H1 (cell line): Measurements from ENCODE around the gene RERG. TPM values are rescaled to one million over a fixed set of nuclear protein-coding genes. Genes with fewer than 3 reads are reported as not detected.

ENCODE experiments used
- CTCF ChIA-PET: fragments of 300-600 bp; sonication (Branson Sonifier 250); formaldehyde crosslinking; loops from one replicate; lab custom pipeline; 2021; ENCODE audit not compliant: partially characterized antibody; lab: Charles Lee
- POLR2A ChIA-PET: fragments of 300-600 bp; sonication (Branson Sonifier 250); formaldehyde crosslinking; loops from one replicate; lab custom pipeline; 2021; ENCODE audit warnings: inconsistent platforms; ENCODE audit not compliant: partially characterized antibody; lab: Charles Lee
- DNase-seq, 2 experiments: peaks; one replicate each; pipeline versions ENCODE4 v3.0.0 to v3.0.0-alpha.2; 2010 to 2022; ENCODE audit warnings: low spot score in 2 of 2, low read depth in 1 of 2, mixed read lengths in 1 of 2
- FAIRE-seq: peaks from 2 replicates; lab custom pipeline; 2011; peaks lifted over from hg19 to GRCh38; lab: Jason Lieb, UNC
- H2AFZ ChIP-seq: 2 replicates; pipeline ENCODE4 v1.8.1; 2012; ENCODE audit warnings: low read length, inconsistent platforms
- H2AK5ac ChIP-seq: 2 replicates; pipeline ENCODE4 v1.6.1; 2013; ENCODE audit warnings: low read depth, low read length
- H2BK120ac ChIP-seq: replicated peaks from 2 replicates; pipeline ENCODE3; 2013; ENCODE audit warnings: low read depth, low read length, inconsistent platforms
- H2BK12ac ChIP-seq: 2 replicates; pipeline ENCODE4 v1.6.1; 2013; ENCODE audit warnings: low read depth, low read length
- H2BK15ac ChIP-seq: 2 replicates; pipeline ENCODE4 v1.6.1; 2013; ENCODE audit warnings: low read length
- H2BK20ac ChIP-seq: 2 replicates; pipeline ENCODE4 v1.6.1; 2013; ENCODE audit warnings: low read length
- H2BK5ac ChIP-seq: 2 replicates; pipeline ENCODE4 v1.6.1; 2013; ENCODE audit warnings: low read depth, low read length
- H3K14ac ChIP-seq: 2 replicates; pipeline ENCODE4 v1.6.1; 2013; ENCODE audit warnings: inconsistent platforms; ENCODE audit not compliant: insufficient read length
- H3K18ac ChIP-seq: 2 replicates; pipeline ENCODE4 v1.6.1; 2013; ENCODE audit warnings: low read length; ENCODE audit errors: extremely low read depth
- H3K23ac ChIP-seq: 2 replicates; pipeline ENCODE4 v1.6.1; 2013; ENCODE audit warnings: inconsistent platforms; ENCODE audit not compliant: insufficient read length
- H3K23me2 ChIP-seq: 2 replicates; pipeline ENCODE4 v1.6.1; 2013; ENCODE audit warnings: low read depth, low read length
- H3K27ac ChIP-seq: 2 replicates; pipeline ENCODE4 v1.6.1; 2011; ENCODE audit warnings: low read depth, low read length, inconsistent platforms
- H3K27me3 ChIP-seq, 4 experiments: replicated peaks in 1 of 4; 1 replicate in 1 of 4; 2 replicates in 3 of 4; pipeline versions ENCODE4 v1.6.1 to v1.8.1; 2011 to 2013; ENCODE audit warnings: low read length in 3 of 4, mild to moderate bottlenecking in 3 of 4, inconsistent platforms in 2 of 4, mixed read lengths in 2 of 4, moderate library complexity in 1 of 4; ENCODE audit not compliant: control insufficient read depth in 3 of 4, insufficient read depth in 3 of 4; ENCODE audit errors: extremely low read depth in 1 of 4
- H3K36me3 ChIP-seq, 4 experiments: 2 replicates each; pipeline versions ENCODE4 v1.6.1 to v1.8.1; 2011 to 2013; ENCODE audit warnings: mild to moderate bottlenecking in 4 of 4, low read length in 3 of 4, moderate library complexity in 2 of 4, control low read depth in 1 of 4, inconsistent platforms in 1 of 4; ENCODE audit not compliant: insufficient read depth in 4 of 4, control insufficient read depth in 2 of 4
- H3K4ac ChIP-seq: replicated peaks from 2 replicates; pipeline ENCODE3; 2013; ENCODE audit warnings: low read length, low read depth, mixed read lengths, inconsistent platforms; ENCODE audit not compliant: insufficient read length
- H3K4me1 ChIP-seq, 4 experiments: replicated peaks in 1 of 4; 1 replicate in 1 of 4; 2 replicates in 3 of 4; pipeline versions ENCODE4 v1.6.1 to v1.8.1; 2011 to 2013; ENCODE audit warnings: low read length in 3 of 4, inconsistent platforms in 2 of 4, mixed read lengths in 1 of 4; ENCODE audit not compliant: insufficient read depth in 4 of 4, control insufficient read depth in 3 of 4
- H3K4me2 ChIP-seq, 2 experiments: 2 replicates each; pipeline versions ENCODE4 v1.6.1 to v1.8.1; 2011 to 2013; ENCODE audit warnings: low read depth in 2 of 2, low read length in 2 of 2, control low read depth in 1 of 2, inconsistent platforms in 1 of 2, mild to moderate bottlenecking in 1 of 2; ENCODE audit not compliant: insufficient read depth in 1 of 2
- H3K4me3 ChIP-seq, 4 experiments: fragments of 200-600, 300-600 bp in 1 of 4; sonication (generic), shearing (Covaris generic), sonication (Bioruptor Twin) in 1 of 4; 2 replicates each; pipeline versions ENCODE4 v1.5.1 to v1.8.1; 2011 to 2016; ENCODE audit warnings: low read length in 4 of 4, low read depth in 3 of 4, control low read depth in 2 of 4, inconsistent platforms in 2 of 4, mild to moderate bottlenecking in 2 of 4, mixed read lengths in 1 of 4, moderate library complexity in 1 of 4; ENCODE audit not compliant: insufficient read depth in 2 of 4; ENCODE audit errors: extremely low read depth in 1 of 4
- H3K56ac ChIP-seq: replicated peaks from 2 replicates; pipeline ENCODE3; 2013; ENCODE audit warnings: low read depth, mild to moderate bottlenecking, mixed read lengths, low read length, inconsistent platforms; ENCODE audit not compliant: insufficient read length
- H3K79me1 ChIP-seq: 2 replicates; pipeline ENCODE4 v1.6.1; 2013; ENCODE audit warnings: low read depth, low read length, control low read depth
- H3K79me2 ChIP-seq, 2 experiments: 2 replicates each; pipeline versions ENCODE4 v1.6.1 to v1.8.1; 2012 to 2013; ENCODE audit warnings: low read length in 2 of 2, mild to moderate bottlenecking in 2 of 2, inconsistent platforms in 1 of 2; ENCODE audit not compliant: insufficient read depth in 2 of 2, control insufficient read depth in 1 of 2
- H3K9ac ChIP-seq, 4 experiments: replicated peaks in 1 of 4; 1 replicate in 1 of 4; 2 replicates in 3 of 4; pipeline versions ENCODE4 v1.6.1 to v1.8.1; 2011 to 2013; ENCODE audit warnings: low read depth in 3 of 4, low read length in 3 of 4, control low read depth in 2 of 4, mild to moderate bottlenecking in 2 of 4, moderate library complexity in 2 of 4, inconsistent platforms in 1 of 4; ENCODE audit errors: extremely low read depth in 1 of 4
- H3K9me3 ChIP-seq, 2 experiments: 2 replicates each; pipeline versions ENCODE4 v1.6.1 to v1.8.1; 2012 to 2013; ENCODE audit warnings: mild to moderate bottlenecking in 2 of 2, moderate library complexity in 2 of 2, control low read depth in 1 of 2, inconsistent platforms in 1 of 2, low read depth in 1 of 2, low read length in 1 of 2, mixed read lengths in 1 of 2; ENCODE audit not compliant: insufficient read depth in 2 of 2
- H4K20me1 ChIP-seq, 2 experiments: replicated peaks in 1 of 2; 2 replicates each; pipeline versions ENCODE3 to v1.8.1; 2011 to 2013; ENCODE audit warnings: inconsistent platforms in 2 of 2, low read length in 2 of 2, mild to moderate bottlenecking in 1 of 2; ENCODE audit not compliant: insufficient read depth in 2 of 2, control insufficient read depth in 1 of 2
- H4K5ac ChIP-seq: 2 replicates; pipeline ENCODE4 v1.6.1; 2013; ENCODE audit warnings: low read length, low read depth, mixed read lengths, inconsistent platforms; ENCODE audit not compliant: insufficient read length
- H4K8ac ChIP-seq: 2 replicates; pipeline ENCODE4 v1.8.0; 2013; ENCODE audit warnings: mild to moderate bottlenecking, moderate library complexity, low read length, inconsistent platforms; ENCODE audit not compliant: insufficient read depth; ENCODE audit errors: extremely low read depth
- H4K91ac ChIP-seq: replicated peaks from 2 replicates; pipeline ENCODE3; 2013; ENCODE audit warnings: low read length, mixed read lengths, inconsistent platforms; ENCODE audit not compliant: insufficient read length
- CBX8 ChIP-seq: fragments of 300-800, 300-1000 bp; sonication (generic); IDR thresholded peaks from 2 replicates; pipeline ENCODE4 v1.7.1; 2016; ENCODE audit warnings: low read depth, low read length, borderline replicate concordance
- JUND ChIP-seq: IDR thresholded peaks from 2 replicates; pipeline ENCODE4 v1.6.1; 2011; ENCODE audit warnings: mild to moderate bottlenecking, improper control_type of control experiment, low read length
- RNF2 ChIP-seq: fragments of 200-900, 300-1000 bp; sonication (generic); IDR thresholded peaks from 2 replicates; pipeline ENCODE4 v1.7.1; 2016; ENCODE audit warnings: borderline replicate concordance, low read depth, mild to moderate bottlenecking, antibody characterized with exemption, low read length; ENCODE audit not compliant: poor library complexity, severe bottlenecking; ENCODE audit errors: missing control alignments
- WGBS, 2 experiments: shearing (Covaris generic) in 1 of 2; methylation state at CpG; one replicate each; pipeline versions ENCODE4 v1.1.6 to v1.1.7; 2013 to 2015; ENCODE audit warnings: low lambda C conversion rate in 2 of 2, mixed read lengths in 2 of 2, inconsistent platforms in 1 of 2, low coverage in 1 of 2, missing lambda C conversion rate in 1 of 2; ENCODE audit not compliant: insufficient replicate concordance in 2 of 2, insufficient coverage in 1 of 2, insufficient read length in 1 of 2; ENCODE audit errors: extremely low coverage in 1 of 2, missing lambda C conversion rate in 1 of 2; 5-methylcytosine and 5-hydroxymethylcytosine counted together
- polyA plus RNA-seq, 7 experiments: library from polyadenylated mRNA; depleted of rRNA in 3 of 7; stranded (reverse) in 5 of 7; unstranded in 2 of 7; fragments of >200 nt in 5 of 7; fragments of 200-250 nt in 2 of 7; gene quantifications; 1 replicate in 5 of 7; 2 replicates in 1 of 7; 4 replicates in 1 of 7; pipeline versions ENCODE4 v1.2.1 to v1.2.3, GENCODE V29; 2011 to 2013; ENCODE audit warnings: missing spikeins in 2 of 7, mixed read lengths in 2 of 7
- total RNA-seq: library from RNA; stranded (reverse); fragmentation: NEBNext Ultra II Directional; extraction: Animal tissue kit (Norgen Biotek cat#: 25700); gene quantifications from 2 replicates; pipeline ENCODE4 v1.2.1, GENCODE V29; 2021

The RERG gene
- total and polyA plus RNA-seq, 2 of the 8 experiments (the other 6 are each of a cell fraction or from before 2014, with no cell fraction given), result 0.12 to 0.86 TPM

DNA sequence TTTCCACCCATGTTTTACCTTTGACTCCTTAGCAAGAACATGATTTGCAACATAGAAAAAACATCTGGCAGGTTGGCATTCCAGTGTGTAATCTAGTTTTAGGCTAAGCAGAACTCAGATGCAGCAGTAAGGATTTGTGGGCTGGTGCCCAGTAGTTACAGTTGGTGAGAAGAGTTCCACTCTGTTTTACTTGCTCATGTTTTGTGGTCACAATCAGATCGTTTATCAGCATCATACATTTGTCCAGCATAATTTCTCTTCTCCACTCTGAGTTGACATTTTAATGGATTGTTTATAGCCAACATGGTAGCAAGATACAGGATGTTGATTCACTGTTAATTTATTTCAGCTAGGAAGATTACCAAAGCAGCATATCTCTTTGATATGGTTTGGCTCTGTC, 128.4 kb downstream of the RERG start:
- no peak overlapping the region for H3K56ac ChIP-seq
- H3K36me3 ChIP-seq, result no peaks in the 10 kb centered on the region
- no peak for DNase-seq
- no peak overlapping the region for H3K4me2 ChIP-seq
- no peak overlapping the region for H3K18ac ChIP-seq
- H3K23me2 ChIP-seq, result no peaks in the 10 kb centered on the region
- 94% methylated on average over 1 of the region's 1 CpG; no CpG with 5 or more reads in 1 of the 2 experiments for WGBS, 2 experiments
- no peak overlapping the region for H2AK5ac ChIP-seq
- H4K20me1 ChIP-seq, result no peaks in the 10 kb centered on the region
- no peak overlapping the region for H2BK20ac ChIP-seq
- H2BK15ac ChIP-seq, result no peak overlapping the region
- no peak overlapping the region for H2BK5ac ChIP-seq
- H3K4ac ChIP-seq, result no peak overlapping the region
- FAIRE-seq, result no peak
- no peak overlapping the region for H4K91ac ChIP-seq
- H3K23ac ChIP-seq, result no peak overlapping the region
- no peak overlapping the region for H3K27ac ChIP-seq
- H3K27me3 ChIP-seq, result no peaks in the 10 kb centered on the region
- POLR2A ChIA-PET, result no interaction called here
- 0 out of 4 replicates have a peak, but pooled peaks cover 0 to 2% of the 10 kb centered on the region in 2 experiments for H3K9me3 ChIP-seq
- H3K4me1 ChIP-seq, result no peaks in the 10 kb centered on the region
- H3K14ac ChIP-seq, result no peak overlapping the region
- H2BK12ac ChIP-seq, result no peak overlapping the region
- CTCF ChIA-PET, result interaction anchor here (1.0 kb wide), 2 partner anchors 14 to 369 kb away, joined by 3 read pairs; no protein-coding TSS in a partner anchor
- H3K4me3 ChIP-seq, result no peak overlapping the region
- H4K5ac ChIP-seq, result no peak overlapping the region
- no peak overlapping the region for H4K8ac ChIP-seq
- no peak overlapping the region for H2BK120ac ChIP-seq
- no peaks in the 10 kb centered on the region for H3K79me1 ChIP-seq
- H3K9ac ChIP-seq, result no peak overlapping the region
- H3K79me2 ChIP-seq, result no peaks in the 10 kb centered on the region
- H2AFZ ChIP-seq, result no peak overlapping the region
- TF ChIP-seq RNF2, result no peak
- no peak for TF ChIP-seq CBX8
- TF ChIP-seq JUND, result no peak
